HepG2 (cell line): ENCODE results near the gene NUAK2.

ENCODE experiments used
- EZH2 ChIP-seq: conservative IDR thresholded peaks from 2 replicates; pipeline ENCODE4 v1.6.1; 2012; ENCODE audit warnings: mild to moderate bottlenecking, low read depth, low read length, moderate library complexity
- POLR2A ChIP-seq, 2 experiments: IDR thresholded peaks; 2 replicates each; pipeline ENCODE4 v1.6.1; 2011; ENCODE audit warnings: low read depth in 2 of 2, low read length in 2 of 2, mild to moderate bottlenecking in 1 of 2, moderate library complexity in 1 of 2; ENCODE audit not compliant: insufficient read depth in 1 of 2
- TF ChIP-seq, protein P1 (sequence below): sonication (generic); formaldehyde crosslinking; IDR thresholded peaks from 2 replicates; pipeline ENCODE4 v1.8.0; 2022; ENCODE audit warnings: mild to moderate bottlenecking, missing genetic modification reagents, borderline replicate concordance

DNA sequence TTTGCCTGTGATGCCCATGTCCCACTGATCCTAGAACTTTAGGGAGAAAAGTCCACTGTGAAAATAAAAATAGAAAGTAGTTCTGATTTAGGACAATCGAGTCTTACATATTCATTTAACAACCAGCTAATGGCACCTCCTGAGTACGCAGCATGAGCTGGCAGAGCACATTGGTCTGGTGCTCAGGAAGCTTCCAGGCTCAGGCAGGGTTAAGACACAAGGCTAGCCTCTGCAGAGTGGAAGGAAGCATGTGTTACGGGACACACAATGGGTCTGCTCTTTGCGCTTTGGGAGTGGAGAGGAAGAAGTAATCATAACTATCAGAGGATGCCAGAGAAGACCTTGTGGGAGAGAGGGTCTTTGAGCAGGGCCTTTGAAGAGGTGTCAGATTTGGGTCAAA, 39.3 kb upstream of the NUAK2 start:
- TF ChIP-seq POLR2A (IDR thresholded peaks at IDR 0.05; ENCODE audit: insufficient read depth in 1 of 2, low read depth in 2 of 2, low read length in 2 of 2) (no peak), EZH2 (no peak)
- TF ChIP-seq, protein P1, sequence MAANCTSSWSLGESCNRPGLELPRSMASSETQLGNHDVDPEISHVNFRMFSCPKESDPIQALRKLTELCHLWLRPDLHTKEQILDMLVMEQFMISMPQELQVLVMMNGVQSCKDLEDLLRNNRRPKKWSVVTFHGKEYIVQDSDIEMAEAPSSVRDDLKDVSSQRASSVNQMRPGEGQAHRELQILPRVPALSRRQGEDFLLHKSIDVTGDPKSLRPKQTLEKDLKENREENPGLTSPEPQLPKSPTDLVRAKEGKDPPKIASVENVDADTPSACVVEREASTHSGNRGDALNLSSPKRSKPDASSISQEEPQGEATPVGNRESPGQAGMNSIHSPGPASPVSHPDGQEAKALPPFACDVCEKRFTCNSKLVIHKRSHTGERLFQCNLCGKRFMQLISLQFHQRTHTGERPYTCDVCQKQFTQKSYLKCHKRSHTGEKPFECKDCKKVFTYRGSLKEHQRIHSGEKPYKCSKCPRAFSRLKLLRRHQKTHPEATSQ (CRISPR knock-in tag) = no peak
